ENCODE data around the gene PKD1L1. TPM values are rescaled to one million over a fixed set of nuclear protein-coding genes. Genes with fewer than 3 reads are reported as not detected.
A peak's percentile ranks its signal among the peaks of the same experiment; 100 is the strongest.

The PKD1L1 gene
- total RNA-seq, 1 donor from 2014 or later = 0.19 TPM

- no peaks in the 10 kb centered on the region for H3K27me3 Mint-ChIP-seq (ENCODE audit: low read depth)
- peaks cover 5% of the 10 kb centered on the region for H3K9me3 Mint-ChIP-seq
- H3K4me1 Mint-ChIP-seq = peaks cover 56% of the 10 kb centered on the region
- peak overlapping the region; percentile 50 for H3K4me3 Mint-ChIP-seq
- no peaks in the 10 kb centered on the region for H3K36me3 Mint-ChIP-seq (ENCODE audit: low read depth)
- H3K27ac Mint-ChIP-seq (ENCODE audit: unreplicated experiment) = peak overlapping the region; percentile 66
- TF ChIP-seq, protein P1, sequence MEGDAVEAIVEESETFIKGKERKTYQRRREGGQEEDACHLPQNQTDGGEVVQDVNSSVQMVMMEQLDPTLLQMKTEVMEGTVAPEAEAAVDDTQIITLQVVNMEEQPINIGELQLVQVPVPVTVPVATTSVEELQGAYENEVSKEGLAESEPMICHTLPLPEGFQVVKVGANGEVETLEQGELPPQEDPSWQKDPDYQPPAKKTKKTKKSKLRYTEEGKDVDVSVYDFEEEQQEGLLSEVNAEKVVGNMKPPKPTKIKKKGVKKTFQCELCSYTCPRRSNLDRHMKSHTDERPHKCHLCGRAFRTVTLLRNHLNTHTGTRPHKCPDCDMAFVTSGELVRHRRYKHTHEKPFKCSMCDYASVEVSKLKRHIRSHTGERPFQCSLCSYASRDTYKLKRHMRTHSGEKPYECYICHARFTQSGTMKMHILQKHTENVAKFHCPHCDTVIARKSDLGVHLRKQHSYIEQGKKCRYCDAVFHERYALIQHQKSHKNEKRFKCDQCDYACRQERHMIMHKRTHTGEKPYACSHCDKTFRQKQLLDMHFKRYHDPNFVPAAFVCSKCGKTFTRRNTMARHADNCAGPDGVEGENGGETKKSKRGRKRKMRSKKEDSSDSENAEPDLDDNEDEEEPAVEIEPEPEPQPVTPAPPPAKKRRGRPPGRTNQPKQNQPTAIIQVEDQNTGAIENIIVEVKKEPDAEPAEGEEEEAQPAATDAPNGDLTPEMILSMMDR (conservative IDR thresholded peaks at IDR 0.05) = no peak
- DNase-seq (ENCODE audit: low read depth, low spot score) = peak; percentile 37
These were observed 46.3 kb downstream of the PKD1L1 start for GRCh38 chr7:47902013-47902412.

DNA sequence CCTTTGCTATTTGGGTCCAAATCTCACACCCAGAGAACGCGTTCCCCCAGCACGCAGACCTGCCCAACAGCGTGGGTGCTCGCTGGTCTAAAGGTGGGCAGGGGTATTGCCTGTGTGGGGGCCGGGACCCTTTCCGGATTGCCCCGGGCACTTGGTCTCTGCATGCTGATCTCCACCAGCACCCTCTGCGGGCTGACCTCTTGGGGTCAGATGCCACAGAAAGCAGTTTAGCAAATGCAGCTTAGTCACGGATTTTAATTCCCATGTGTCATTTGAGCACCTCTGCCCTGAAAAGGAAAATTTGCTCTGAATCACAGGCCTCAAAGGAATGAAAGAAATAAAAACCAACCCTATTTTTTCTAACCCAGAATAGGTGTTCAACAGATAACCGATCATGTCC lies 46.7 kb downstream of the PKD1L1 start:
- H3K27ac Mint-ChIP-seq (ENCODE audit: unreplicated experiment) = peak overlapping the region; percentile 57
- peak; percentile 18 for DNase-seq (ENCODE audit: low read depth, low spot score)
- peaks cover 5% of the 10 kb centered on the region for H3K9me3 Mint-ChIP-seq
- peak overlapping the region; percentile 50 for H3K4me3 Mint-ChIP-seq
- H3K27me3 Mint-ChIP-seq (ENCODE audit: low read depth) = no peaks in the 10 kb centered on the region
- peaks cover 60% of the 10 kb centered on the region for H3K4me1 Mint-ChIP-seq
- TF ChIP-seq, protein P1 (conservative IDR thresholded peaks at IDR 0.05) = no peak
- H3K36me3 Mint-ChIP-seq (ENCODE audit: low read depth) = no peaks in the 10 kb centered on the region

GRCh38 chr7:47897831-47898230 lies 50.4 kb downstream of the PKD1L1 start:
- no peak overlapping the region for H3K4me3 Mint-ChIP-seq
- H3K9me3 Mint-ChIP-seq = no peaks in the 10 kb centered on the region
- DNase-seq (ENCODE audit: low read depth, low spot score) = no peak
- no peak overlapping the region for H3K27ac Mint-ChIP-seq (ENCODE audit: unreplicated experiment)
- TF ChIP-seq, protein P1 (conservative IDR thresholded peaks at IDR 0.05) = no peak
- no peaks in the 10 kb centered on the region for H3K36me3 Mint-ChIP-seq (ENCODE audit: low read depth)
- no peaks in the 10 kb centered on the region for H3K27me3 Mint-ChIP-seq (ENCODE audit: low read depth)
- peaks cover 32% of the 10 kb centered on the region for H3K4me1 Mint-ChIP-seq

- no peaks in the 10 kb centered on the region for H3K27me3 Mint-ChIP-seq (ENCODE audit: low read depth)
- peaks cover 31% of the 10 kb centered on the region for H3K4me1 Mint-ChIP-seq
- no peak for DNase-seq (ENCODE audit: low read depth, low spot score)
- H3K27ac Mint-ChIP-seq (ENCODE audit: unreplicated experiment) = no peak overlapping the region
- TF ChIP-seq, protein P1 (conservative IDR thresholded peaks at IDR 0.05) = no peak
- no peaks in the 10 kb centered on the region for H3K9me3 Mint-ChIP-seq
- H3K4me3 Mint-ChIP-seq = no peak overlapping the region
- H3K36me3 Mint-ChIP-seq (ENCODE audit: low read depth) = no peaks in the 10 kb centered on the region
These were observed 51.4 kb downstream of the PKD1L1 start for GRCh38 chr7:47896809-47897423.

DNA sequence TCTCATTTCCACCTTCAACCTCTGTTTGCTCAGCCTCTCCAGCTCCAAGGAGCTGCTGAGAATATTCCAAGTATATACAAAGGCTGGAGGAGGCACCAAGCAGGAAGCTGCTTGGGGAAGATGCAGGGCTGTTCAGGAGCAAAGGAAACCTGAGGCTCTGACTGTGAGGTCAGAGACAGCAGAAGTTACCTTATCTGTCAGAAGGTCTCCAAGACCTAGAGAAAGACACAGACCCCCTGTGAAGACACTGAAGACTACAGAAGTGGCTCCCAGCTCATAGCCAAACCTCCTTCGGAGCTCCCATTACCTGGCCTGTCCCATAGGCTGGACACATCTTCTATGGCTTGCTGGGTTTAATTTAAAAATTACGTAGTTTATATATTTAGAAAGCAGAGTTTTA lies 53.2 kb downstream of the PKD1L1 start:
- peaks cover 25% of the 10 kb centered on the region for H3K4me1 Mint-ChIP-seq
- no peak for DNase-seq (ENCODE audit: low read depth, low spot score)
- TF ChIP-seq, protein P1 (conservative IDR thresholded peaks at IDR 0.05) = no peak

More for the DNA sequence above, 53.2 kb downstream of the PKD1L1 start:
- Mint-ChIP-seq H3K9me3 (no peaks in the 10 kb centered on the region), H3K4me3 (no peak overlapping the region), H3K27me3 (ENCODE audit: low read depth) (no peaks in the 10 kb centered on the region), H3K27ac (ENCODE audit: unreplicated experiment) (no peak overlapping the region), H3K36me3 (ENCODE audit: low read depth) (no peaks in the 10 kb centered on the region)

Measured in neural crest cell (in vitro differentiated cells).